ENCODE results near the gene BNC2. TPM values are rescaled to one million over a fixed set of nuclear protein-coding genes. Genes with fewer than 3 reads are reported as not detected.

BNC2 gene
- total RNA-seq, 4 donors from 2014 or later: 19.0 to 53.6 (median 25.3) TPM

- ATAC-seq (ENCODE audit: low FRiP score) (no peak), DNase-seq (ENCODE audit: low spot score) (no peak)
- TF ChIP-seq CTCF (IDR thresholded peaks at IDR 0.05): no peak
Measured at GRCh38 chr9:16661816-16662215, 208.7 kb downstream of the BNC2 start.

GRCh38 chr9:16659096-16659495, 211.4 kb downstream of the BNC2 start:
- DNase-seq (ENCODE audit: low spot score): no peak
- no peak for TF ChIP-seq CTCF (IDR thresholded peaks at IDR 0.05)
- no peak for ATAC-seq (ENCODE audit: low FRiP score)

- TF ChIP-seq CTCF (IDR thresholded peaks at IDR 0.05): no peak
- DNase-seq (ENCODE audit: low spot score): no peak
- ATAC-seq (ENCODE audit: low FRiP score): no peak
Measured at GRCh38 chr9:16656432-16657169, 213.9 kb downstream of the BNC2 start.

GRCh38 chr9:16654596-16655126, 215.8 kb downstream of the BNC2 start:
- ATAC-seq (ENCODE audit: low FRiP score) (no peak), DNase-seq (ENCODE audit: low spot score) (no peak)
- TF ChIP-seq CTCF (IDR thresholded peaks at IDR 0.05): no peak

GRCh38 chr9:16653491-16654399, 216.7 kb downstream of the BNC2 start:
- TF ChIP-seq CTCF (IDR thresholded peaks at IDR 0.05): no peak
- DNase-seq (ENCODE audit: low spot score): no peak
- ATAC-seq (ENCODE audit: low FRiP score): peak; percentile 36

- no peak for TF ChIP-seq CTCF (IDR thresholded peaks at IDR 0.05)
- ATAC-seq (ENCODE audit: low FRiP score) (no peak), DNase-seq (ENCODE audit: low spot score) (no peak)
Measured at GRCh38 chr9:16652582-16652981, 217.9 kb downstream of the BNC2 start.
